A549 (cell line): ENCODE results near the gene MEDAG.

Experiments
- EP300 ChIP-seq, 2 experiments: fragments of >200 bp; sonication (Bioruptor Twin); formaldehyde crosslinking; IDR thresholded peaks; 2 replicates in 1 of 2; 3 replicates in 1 of 2; pipeline ENCODE4 v1.6.1; 2016 to 2017
- MYC ChIP-seq: IDR thresholded peaks from 2 replicates; pipeline ENCODE4 v1.6.1; 2012; ENCODE audit warnings: mild to moderate bottlenecking, inconsistent platforms, low read length, improper control_type of control experiment, borderline replicate concordance

DNA sequence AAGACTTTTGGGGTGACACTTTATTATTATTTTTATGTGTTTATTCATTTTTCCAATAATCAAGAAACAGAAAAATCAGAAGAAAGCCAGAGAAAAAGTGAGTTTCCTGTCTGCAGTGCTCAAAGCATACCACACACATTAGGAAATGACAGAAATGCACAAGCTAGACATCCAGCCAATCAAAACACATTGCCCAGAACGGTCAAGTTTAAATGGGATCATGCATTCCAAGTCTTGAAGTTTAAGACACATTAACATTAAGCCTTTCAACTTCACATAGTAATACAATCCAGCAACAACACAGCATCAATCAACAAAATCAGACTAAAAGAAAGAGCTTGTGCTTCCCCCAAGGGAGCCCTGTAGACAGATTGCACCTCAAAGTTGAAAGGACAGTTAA, 28.7 kb upstream of the MEDAG start:
- TF ChIP-seq EP300 (IDR thresholded peaks at IDR 0.05) (no peak), MYC (no peak)
